NOMO-1 (cell line): Measurements from ENCODE around the gene NEXN.
"Not testable (repeated sequence)": the region's sequence is repeated elsewhere in the genome, so short reads cannot be mapped to it uniquely, and the experiment has no call there.

Source experiments
- DNase-seq, 2 experiments: peaks; one replicate each; lab custom pipeline; 2025; ENCODE audit not compliant: unreplicated experiment in 2 of 2; lab: John Stamatoyannopoulos, UW

The NEXN gene

DNA sequence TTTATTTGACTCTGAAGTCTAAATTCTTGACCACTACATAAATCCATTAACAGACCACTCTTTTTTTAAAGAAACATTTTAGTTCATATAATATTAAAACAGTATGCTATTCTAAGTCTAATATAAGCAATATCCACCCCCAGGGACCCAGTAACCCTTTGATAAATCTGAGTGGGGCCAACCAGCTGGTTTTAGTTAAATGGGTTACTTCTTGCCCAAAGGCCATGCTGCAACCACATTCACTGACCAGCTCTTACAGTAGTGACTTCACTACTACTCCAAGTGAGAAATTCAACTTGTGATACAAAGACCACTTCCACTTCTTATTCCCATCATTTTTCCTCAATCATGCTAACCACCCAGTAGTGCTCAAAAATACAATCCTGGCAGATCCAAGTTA is 70.0 kb downstream of the NEXN start:
- DNase-seq = no peak

DNA sequence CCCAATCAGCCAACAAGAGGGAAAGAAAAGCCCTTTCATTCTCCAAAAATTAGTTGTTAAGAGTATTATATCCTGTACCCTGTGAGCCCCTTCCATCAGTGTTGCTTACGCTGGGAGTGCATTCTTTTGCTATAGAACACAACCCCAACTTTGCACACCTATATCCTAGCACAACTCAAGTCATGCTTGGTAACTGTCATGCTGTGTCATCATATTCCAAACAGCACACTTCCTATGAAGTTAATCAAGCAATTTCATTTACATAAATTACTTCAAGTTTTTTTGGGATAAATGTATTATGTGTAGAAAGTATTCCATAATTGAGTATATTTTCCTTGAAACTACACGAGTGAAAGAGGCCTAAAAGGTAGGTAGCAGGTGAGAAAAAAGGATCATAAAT is 70.4 kb downstream of the NEXN start:
- no peak for DNase-seq

DNA sequence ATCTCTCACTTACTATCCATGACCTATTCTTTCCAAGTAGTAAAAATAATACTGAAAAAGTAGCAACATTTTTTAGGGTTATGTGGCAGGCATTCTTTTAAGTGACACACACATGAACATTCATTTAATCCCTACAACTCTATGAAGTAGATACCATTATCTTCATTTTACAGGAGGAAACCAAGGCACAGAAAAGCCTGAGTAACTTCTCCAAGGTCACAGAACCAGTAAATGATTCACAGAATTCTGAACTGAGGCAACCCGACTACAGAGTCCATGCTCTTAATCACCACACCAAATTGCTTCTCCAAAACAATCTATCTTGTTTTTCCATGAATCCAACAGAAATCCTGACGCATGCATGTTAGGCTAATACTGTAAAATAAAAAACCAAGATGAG is 73.0 kb downstream of the NEXN start:
- DNase-seq = no peak

DNA sequence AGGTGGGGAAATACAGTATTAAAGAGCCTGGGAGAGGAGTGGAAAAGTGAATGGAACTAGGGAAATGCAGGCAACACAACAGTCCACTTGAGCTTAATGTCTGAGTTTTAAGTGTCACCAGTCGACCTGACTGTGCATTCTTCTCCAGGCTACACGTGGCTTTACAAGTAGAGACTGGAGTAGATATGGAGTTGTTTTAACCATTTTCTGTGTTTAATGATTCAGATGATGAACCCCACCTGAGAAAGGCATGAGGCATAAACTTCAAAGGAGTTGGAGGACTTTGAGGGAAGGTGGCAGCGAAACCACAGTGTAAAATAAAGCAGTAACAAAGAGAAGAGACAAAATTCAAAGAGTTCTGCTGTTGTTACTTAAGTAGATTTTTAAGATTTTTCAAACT is 77.9 kb downstream of the NEXN start:
- no peak for DNase-seq

DNA sequence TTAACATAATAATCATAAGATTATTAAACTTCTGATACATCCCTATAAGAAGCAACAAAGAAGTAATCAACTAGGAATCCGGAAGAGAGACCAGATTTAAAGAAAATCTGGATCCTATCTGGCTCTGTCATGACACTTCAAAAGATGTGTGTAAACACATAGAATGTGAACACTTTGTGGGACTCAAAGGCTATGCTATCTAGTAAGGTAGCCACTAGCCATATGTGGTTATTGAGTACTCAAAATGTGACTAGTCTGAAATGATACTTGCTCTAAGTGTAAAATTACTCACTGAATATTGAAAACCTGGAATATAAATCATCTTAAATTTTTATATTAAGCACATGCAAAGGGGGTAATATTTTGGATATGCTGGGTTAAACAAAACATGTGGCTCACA is 81.8 kb downstream of the NEXN start:
- no peak for DNase-seq

DNA sequence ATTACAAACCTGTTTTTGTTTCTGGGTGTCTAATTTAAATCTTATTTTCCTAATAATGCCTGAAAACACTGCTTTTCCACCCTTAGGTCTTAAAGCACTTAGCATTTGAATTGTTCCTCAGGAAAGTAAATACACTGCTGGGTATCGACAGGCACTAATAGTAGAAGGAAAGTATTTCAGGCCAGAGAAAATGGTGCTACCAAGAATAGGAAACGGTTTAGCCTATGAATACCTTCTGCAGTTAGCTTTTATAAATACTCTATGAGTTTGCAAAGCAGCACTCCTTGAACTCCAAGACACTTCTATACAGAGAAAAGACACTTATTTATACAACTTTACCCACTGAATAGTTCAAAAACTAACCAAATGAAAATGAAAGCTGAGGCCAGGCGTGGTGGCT is 83.7 kb downstream of the NEXN start:
- DNase-seq = no peak

DNA sequence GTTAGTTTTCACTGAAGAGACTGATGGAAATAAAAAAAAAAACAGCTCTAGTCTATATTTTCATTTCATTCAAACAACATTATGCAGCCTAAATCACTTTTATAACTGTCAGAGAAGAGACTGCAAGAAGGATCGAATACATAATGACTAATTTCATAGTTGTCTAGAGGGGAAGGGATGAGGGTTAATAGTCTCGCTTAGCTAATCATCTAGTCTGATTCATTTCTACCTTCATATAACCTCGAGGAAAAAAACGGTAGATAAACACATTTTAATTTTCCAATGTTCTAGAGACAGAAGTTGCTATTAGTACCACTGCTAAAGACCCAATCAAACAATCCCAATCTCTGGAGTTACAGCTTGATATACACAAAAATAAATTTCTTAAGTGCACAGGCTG is 87.0 kb downstream of the NEXN start:
- DNase-seq = no peak

DNA sequence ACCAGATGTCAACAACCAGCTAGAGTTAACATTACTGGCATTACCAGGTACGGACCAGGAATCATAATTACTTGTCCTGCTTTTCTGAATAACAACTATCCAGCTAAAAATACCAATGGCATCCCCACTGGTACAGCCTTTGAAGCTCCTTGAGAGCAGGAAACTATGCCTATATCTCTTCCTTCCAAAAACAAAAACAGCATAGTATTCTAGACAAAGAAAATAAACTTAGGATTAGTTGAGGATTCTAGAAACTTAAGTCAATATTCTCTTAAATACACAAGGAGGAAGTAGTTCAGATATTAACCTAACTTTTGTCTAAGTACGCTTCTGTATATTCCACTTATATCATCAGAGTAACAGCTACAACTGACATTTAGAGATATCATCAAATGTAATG is 87.5 kb downstream of the NEXN start:
- DNase-seq = peak in 1 of 2 experiments; percentile 26

DNA sequence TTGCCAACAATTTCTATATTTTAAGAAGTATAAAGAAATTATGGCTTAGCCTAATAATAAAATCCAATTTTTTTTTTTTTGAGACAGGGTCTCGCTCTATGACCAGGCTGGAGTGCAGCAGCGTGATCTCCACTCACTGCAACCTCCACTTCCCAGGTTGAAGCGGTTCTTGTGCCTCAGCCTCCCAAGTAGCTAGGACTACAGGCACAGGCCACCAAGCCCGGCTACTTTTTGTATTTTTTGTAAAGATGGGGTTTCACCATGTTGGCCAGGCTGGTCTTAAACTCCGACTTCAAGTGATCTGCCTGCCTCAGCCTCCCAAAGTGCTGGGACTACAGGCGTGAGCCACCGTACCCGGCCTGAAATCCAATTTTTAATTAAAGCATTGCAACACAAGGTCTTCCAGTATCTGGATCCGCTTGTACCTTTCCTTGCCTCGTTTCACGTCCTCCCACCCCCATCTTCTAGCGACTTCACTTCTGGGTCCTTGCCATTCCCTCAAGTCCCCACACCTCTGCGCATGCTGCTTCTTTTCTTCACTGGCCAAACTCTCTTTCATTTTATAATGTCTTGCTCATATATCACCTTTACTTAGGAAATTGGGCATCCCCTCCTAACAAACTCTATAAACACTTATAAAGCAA is 88.1 kb downstream of the NEXN start:
- DNase-seq = no peak

DNA sequence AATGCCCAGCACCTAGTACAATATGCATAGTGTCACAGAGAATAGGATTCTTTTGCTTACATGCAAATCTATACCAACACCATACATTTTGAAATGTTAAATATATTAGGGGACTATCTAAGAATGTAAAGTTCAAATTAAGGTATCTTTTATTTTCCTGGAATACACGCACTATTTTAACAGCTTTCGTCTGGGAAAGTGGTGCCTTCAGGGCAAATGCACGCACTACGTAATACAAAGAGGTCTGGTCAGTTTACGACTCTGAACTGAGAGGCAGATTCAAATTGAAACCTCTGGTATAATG is 89.5 kb downstream of the NEXN start:
- DNase-seq = no peak

DNA sequence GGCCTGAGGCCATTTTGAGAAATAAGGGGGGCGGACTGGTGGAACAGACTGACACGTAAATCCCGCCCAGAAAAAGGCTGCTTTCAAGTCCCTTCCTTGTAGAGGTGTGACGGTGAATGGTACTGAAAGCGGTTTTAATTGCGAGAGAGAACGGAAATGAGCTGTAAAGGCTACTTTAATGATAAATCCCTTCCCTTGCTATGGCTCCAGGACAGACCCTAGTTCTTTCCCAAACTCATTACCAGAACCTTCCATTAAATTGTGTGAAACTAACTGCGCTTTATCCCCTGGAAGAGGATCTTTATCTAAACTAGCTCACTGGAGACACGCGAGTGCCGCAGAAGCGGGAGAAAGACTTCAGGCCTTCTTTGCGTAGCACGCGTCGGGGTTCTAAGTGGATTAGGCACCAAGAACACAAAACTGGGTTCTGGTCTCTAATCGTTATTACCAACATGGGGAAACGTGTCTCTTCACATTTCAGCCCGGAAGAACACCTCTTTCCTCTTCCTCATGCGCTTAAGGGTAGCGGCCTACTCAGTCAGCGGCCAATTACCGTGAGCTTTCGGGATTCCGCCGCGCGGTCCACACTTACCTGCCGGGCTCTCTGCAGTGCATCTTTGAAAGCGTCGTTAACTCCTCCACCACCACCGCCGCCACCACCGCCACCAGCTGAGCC is 90.0 kb downstream of the NEXN start:
- peak; percentile 80 to 95 for DNase-seq

DNA sequence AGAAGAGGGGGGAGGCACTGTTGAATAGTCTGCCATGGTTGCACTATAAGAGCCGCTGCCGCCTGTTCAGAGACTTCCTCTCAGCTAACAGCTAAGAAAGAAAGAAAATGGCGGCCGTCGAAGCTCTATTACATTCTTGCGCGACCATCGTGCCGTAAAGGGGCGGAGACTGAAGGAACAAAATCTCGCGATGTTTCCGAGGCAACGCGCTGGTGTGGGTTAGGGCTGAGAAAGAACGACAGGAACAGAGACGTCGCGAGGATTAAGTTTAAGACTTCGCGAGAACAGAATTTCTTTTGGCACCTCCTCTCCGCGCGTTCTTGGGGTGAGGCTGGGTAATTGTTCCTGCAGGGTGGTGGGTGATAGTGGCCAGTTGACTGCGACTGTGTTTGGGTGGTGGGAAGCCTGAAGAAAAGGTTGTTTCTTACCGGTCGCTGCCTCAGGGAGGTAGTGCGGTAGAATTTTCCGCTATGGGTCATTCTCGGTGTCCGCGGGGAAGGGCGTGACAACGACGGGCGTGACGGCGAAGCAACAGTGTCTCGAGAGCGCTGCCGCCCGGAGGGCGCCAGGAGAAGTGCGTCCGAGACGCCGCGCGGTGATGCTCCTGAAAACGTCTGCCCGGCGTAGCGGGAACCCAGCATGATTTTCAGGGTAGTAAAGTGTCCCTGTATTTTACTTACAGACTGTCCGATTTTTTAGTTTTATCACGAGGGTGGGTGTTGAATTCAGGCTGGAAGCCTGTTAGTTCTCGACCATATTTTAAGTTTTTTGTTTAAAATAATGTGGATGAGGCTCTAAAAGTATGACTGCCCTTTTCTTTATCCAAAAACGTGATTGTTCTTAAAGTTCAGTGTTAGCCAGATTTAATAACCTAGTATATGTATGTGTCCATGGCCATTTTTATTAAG is 90.8 kb downstream of the NEXN start, which contains the start of gene FUBP1:
FUBP1 (minus strand) TSS at position 104 of the 908 bp plus-strand sequence; CDS start at position 36, 68 bp downstream.
- DNase-seq = peak; percentile 97 to 98

DNA sequence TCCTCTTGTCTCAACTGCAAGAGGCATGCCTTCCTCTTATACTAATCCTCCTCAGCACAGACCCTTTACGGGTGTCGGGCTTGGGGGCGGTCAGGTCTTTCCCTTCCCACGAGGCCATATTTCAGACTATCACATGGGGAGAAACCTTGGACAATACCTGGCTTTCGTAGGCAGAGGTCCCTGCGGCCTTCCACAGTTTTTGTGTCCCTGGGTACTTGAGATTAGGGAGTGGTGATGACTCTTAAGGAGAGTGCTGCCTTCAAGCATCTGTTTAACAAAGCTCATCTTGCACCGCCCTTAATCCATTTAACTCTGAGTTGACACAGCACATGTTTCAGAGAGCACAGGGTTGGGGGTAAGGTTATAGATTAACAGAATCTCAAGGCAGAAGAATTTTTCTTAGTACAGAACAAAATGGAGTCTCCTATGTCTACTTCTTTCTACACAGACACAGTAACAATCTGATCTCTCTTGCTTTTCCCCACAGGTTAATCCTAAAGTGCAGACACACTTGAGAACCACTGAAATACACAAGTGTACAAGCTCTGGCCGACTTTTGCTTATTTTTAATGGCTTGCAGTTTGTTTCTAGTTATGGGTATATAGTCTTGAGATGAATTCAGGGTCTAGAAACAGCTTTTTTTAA is 95.0 kb downstream of the NEXN start:
- DNase-seq = not testable (repeated sequence)

DNA sequence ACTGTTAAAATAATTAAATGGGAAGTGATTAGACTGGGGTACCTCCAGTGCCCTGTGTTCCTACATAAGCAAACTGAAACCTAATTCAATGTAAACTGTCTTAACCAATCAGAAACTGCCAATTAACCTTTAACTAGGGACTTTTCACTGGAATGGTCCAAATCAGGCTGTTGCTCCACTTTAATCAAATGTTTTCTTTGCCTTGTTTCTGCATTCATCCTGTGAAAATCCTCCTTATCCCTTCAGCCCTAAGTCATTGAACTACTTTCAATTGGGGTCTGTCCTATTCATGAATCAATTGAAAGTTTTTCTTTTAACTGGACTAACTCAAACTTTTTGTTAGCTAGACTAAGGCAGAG is 95.6 kb downstream of the NEXN start:
- DNase-seq = no peak

DNA sequence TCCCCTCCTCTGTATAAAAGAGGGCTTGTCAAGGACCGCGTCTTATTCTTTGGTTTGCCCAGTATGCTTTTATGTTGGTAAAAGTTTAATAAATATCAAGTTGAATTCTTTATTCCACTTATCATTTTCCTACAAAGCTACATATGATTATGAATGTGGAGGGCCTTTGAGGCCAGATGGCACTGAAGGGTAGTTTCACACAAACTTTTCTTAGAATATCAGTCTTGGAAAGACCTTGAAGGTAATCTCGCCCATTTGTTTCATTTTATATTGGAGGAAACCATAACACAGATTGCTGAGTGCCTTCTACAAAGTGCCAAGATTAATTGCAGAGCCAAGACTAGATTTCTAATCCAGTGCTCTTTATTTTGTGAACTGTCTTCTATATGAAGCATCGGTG is 96.2 kb downstream of the NEXN start:
- DNase-seq = no peak

DNA sequence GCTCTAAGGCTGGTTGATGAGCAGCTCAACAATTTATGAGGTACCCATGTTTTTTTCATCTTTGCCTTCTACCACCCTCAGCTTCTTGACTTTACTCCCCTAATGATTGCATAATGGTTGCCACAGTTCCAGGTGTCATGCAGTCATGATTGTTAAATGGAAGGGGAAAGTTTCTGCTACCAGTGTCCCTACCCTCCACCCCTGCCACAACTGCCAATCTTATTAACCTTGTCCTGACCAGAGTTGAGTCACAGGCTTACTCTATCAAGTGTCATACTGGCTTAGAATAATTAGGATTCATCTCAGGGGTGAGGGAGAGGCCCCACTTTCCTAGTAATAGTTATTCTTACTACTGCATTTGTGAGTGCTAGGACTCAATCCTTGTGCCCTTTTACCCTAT is 98.4 kb downstream of the NEXN start:
- peak in 1 of 2 experiments; percentile 7 for DNase-seq

DNA sequence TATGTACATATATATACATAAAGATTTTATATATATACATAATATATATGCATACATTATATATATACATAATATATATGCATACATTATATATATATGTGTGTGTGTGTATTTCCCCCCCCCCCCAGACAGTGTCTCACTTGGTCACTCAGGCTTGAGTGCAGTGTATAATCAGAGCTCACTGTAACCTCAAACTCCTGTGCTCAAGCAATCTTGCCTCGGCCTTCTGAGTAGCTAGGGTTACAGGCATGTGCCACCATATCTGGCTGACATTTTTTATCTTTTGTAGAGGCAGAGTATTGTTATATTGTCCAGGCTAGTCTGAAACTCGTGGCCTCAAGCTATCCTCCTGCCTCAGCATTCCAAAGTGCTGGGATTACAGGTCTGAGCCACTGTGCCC is 99.5 kb downstream of the NEXN start:
- DNase-seq = no peak

DNA sequence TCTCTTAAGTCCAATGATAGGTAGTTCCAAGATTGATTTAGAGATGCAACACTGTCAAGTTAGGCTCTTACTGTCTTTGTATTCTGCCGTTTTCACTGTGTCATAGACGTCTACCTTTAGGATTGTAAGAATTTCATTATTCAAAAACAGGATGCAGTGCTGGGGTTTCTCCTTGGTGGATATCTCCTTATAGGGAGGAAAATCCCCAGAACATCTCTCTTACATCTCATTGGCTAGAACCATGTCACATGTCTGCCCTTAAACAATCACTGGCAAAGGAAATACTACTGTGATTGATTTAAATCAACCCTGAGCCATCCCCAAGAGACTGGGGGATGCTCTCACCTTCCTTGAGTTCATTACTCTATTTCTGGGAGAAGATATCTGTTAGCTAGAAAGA is 101.3 kb downstream of the NEXN start:
- DNase-seq = no peak

DNA sequence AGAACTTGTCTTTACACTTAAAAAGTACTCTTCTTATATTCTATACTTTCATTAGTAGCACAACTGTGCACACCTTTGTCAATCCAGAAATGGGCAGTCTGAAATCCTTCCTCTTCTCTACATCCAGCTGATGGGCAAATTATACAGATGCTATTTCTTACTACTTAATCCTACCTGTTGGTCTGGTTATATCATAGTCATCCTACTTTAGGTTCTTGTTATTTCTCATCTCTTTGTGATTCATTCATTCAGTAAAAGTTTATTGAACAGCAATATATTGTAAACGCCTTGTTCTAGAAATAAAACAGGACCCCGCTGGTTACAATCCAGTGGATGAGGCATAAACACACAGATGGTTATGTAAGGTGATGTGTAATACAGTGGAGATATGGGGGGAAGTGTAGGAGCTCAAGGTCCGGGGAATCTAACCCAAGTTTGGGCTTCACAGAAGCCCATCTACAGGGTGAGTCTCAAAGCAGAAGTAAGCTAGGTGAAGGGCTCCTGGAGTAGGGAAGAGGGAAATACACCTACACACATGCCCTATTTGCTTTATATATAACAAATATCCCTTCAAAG is 102.3 kb downstream of the NEXN start:
- DNase-seq = no peak

DNA sequence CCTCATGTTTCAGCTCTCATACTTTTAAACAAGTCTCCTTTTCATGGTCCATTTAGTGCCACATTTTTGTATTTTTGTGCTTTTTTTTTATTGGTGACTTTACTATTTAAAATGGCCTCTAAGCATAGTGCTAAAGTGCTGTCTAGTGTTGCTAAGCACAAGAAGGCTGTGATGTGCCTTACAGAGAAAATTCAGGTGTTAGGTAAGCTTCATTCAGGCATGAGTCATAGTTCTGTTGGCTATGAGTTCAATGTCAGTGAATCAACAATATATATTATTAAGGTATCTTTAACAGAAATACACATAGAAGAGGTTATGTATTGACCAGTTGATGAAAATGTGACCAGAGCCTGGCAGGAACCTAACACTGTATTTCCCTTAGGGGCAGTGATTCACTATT is 103.2 kb downstream of the NEXN start:
- DNase-seq = no peak
